GM21529 (cell line): Measurements from ENCODE around the gene FAM83E.
"Not testable (repeated sequence)": the region's sequence is repeated elsewhere in the genome, so short reads cannot be mapped to it uniquely, and the experiment has no call there.

Experiments used
- ATAC-seq: cut with Tn5 transposase; IDR thresholded peaks from one replicate; pipeline ENCODE4 v1.9.1; 2021; ENCODE audit not compliant: unreplicated experiment

Gene FAM83E

DNA sequence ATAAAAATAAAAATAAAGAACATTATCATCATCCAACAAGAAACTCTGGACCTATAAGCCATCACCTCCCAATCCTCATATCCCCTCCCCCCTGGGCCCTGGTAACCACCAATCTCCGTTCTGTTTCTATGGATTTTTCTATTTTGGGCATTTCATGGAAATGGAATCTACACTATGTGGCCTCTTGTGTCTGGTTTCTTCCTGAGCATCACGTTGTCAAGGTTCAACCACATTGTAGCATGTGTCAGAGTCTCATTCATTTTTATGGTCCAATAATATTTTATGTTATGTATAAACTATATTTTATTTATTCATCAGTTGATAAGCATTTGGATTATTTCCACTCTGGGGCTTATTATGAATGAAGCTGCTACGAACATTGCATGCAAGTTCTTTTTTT lies 36.0 kb downstream of the FAM83E start:
- ATAC-seq: no peak

DNA sequence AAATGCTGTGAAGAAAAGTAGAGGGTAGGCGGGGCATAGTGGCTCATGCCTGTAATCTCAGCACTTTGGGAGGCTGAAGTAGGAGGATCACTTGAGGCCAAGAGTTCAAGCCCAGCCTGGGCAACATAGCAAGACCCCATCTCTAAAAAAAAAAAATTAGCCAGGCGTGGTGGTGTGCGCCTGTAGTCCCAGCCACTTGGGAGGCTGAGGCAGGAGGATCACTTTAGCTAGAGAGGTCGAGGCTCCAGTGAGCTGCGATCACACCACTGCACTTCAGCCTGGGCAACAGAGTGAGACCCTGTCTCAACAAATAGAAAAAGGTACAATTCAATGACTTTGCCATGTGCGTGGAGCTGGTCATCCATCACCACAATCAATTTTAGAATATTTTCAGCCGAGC lies 37.0 kb downstream of the FAM83E start:
- ATAC-seq: not testable (repeated sequence)

DNA sequence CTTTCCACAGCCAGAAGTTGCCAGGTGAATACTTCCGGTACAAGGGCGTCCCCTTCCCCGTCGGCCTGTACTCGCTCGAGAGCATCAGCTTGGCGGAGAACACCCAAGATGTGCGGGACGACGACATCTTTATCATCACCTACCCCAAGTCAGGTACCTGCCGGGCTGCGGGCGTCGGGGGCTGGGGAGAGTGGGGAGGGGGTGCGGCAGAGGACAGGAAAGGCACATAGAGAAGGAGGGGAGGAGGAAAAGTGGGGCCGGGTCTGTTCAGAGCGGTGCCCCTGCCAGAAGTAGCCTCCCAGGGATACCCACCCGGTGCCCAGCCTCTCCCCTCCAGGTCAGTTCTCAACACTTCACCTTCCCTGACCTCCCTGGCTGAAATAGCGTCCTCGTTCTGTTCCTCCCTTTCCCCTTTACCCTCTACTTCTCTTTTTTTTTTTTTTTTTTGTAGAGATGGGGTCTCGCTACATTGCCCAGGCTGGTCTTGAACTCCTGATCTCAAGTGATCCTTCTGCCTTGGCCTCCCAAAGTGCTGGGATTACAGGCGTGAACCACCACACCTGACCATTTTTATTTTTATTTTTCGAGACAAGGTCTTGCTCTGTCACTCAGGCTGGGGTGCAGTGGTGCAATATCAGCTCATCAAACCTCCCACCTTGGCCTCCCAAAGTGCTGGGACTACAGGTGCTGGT lies 38.8 kb downstream of the FAM83E start:
- no peak for ATAC-seq

GRCh38 chr19:48573163-48573505 lies 41.7 kb downstream of the FAM83E start:
- no peak for ATAC-seq

GRCh38 chr19:48571378-48572162 lies 43.3 kb downstream of the FAM83E start:
- no peak for ATAC-seq

DNA sequence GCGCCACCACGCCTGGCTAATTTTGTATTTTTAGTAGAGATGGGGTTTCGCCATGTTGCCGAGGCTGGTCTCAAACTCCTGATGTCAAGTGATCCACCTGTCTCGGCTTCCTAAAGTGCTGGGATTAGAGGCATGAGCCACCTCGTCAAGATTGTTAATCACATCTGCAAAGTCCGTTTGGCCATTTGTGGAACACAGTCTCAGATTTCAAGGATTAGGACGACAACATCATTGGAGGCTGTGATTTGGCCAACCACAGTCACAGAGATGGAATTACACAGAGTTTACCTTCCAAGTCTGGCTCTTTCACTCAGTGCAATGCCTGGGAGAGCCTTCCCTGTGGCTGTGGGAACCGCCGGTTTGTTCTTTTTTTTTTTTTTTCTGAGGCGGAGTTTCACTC lies 45.1 kb downstream of the FAM83E start:
- ATAC-seq: no peak

- no peak for ATAC-seq
Observed at GRCh38 chr19:48568345-48568886, 46.5 kb downstream of the FAM83E start.

GRCh38 chr19:48565090-48565489 lies 49.8 kb downstream of the FAM83E start:
- ATAC-seq: no peak
